Activated CD4-positive, alpha-beta T cell treated with anti-CD3 and anti-CD28 coated beads, Interleukin-2, amount 10 ng/mL, durations not matched to agents 24 days and 14 days (primary cell): Measurements from ENCODE around the gene DDX11. TPM values are rescaled to one million over a fixed set of nuclear protein-coding genes. Genes with fewer than 3 reads are reported as not detected.
"Not testable (repeated sequence)": the region's sequence is repeated elsewhere in the genome, so short reads cannot be mapped to it uniquely, and the experiment has no call there.

ENCODE experiments used
- DNase-seq: peaks from one replicate; pipeline ENCODE4 v3.0.0; 2022
- H3K27ac Mint-ChIP-seq: one replicate; pipeline ENCODE4 v1.8.0; 2022; ENCODE audit warnings: mild to moderate bottlenecking, mixed read lengths
- H3K27me3 Mint-ChIP-seq: one replicate; pipeline ENCODE4 v1.8.0; 2022; ENCODE audit warnings: mixed read lengths
- H3K36me3 Mint-ChIP-seq: one replicate; pipeline ENCODE4 v1.8.0; 2022; ENCODE audit warnings: low read depth, mild to moderate bottlenecking, mixed read lengths
- H3K4me1 Mint-ChIP-seq: one replicate; pipeline ENCODE4 v1.8.0; 2021; ENCODE audit warnings: mixed read lengths
- H3K4me3 Mint-ChIP-seq: one replicate; pipeline ENCODE4 v1.8.0; 2022; ENCODE audit warnings: mild to moderate bottlenecking, moderate library complexity, mixed read lengths
- H3K9me3 Mint-ChIP-seq: one replicate; pipeline ENCODE4 v1.8.0; 2021; ENCODE audit warnings: mixed read lengths
- intact Hi-C: fragments of 100-400 bp; cut with micrococcal nuclease; formaldehyde crosslinking; loops from one replicate; pipeline ENCODE4 v1.15.1; 2023
- total RNA-seq: library from RNA; stranded (reverse); gene quantifications from 2 replicates; pipeline ENCODE4 v1.2.3, GENCODE V29; 2022

Gene DDX11
- total RNA-seq, 1 donor from 2014 or later = 186 TPM

- H3K27ac Mint-ChIP-seq = peak overlapping the region; percentile 15
- DNase-seq = peak; percentile 86
- H3K27me3 Mint-ChIP-seq = peaks cover 30% of the 10 kb centered on the region
- H3K4me3 Mint-ChIP-seq = peak overlapping the region; percentile 77
- intact Hi-C loops = no loop called here
- H3K9me3 Mint-ChIP-seq = no peaks in the 10 kb centered on the region
- no peaks in the 10 kb centered on the region for H3K36me3 Mint-ChIP-seq
- peaks cover 2% of the 10 kb centered on the region for H3K4me1 Mint-ChIP-seq
Observed at GRCh38 chr12:31117203-31118011, 43.7 kb downstream of the DDX11 start.

GRCh38 chr12:31118347-31119191 is 44.9 kb downstream of the DDX11 start:
- peaks cover 27% of the 10 kb centered on the region for H3K27me3 Mint-ChIP-seq
- peak overlapping the region; percentile 39 for H3K4me3 Mint-ChIP-seq
- H3K27ac Mint-ChIP-seq = no peak overlapping the region
- DNase-seq = no peak
- no peaks in the 10 kb centered on the region for H3K36me3 Mint-ChIP-seq
- H3K4me1 Mint-ChIP-seq = peaks cover 2% of the 10 kb centered on the region
- intact Hi-C loops = no loop called here
- no peaks in the 10 kb centered on the region for H3K9me3 Mint-ChIP-seq

GRCh38 chr12:31119192-31119802 is 45.6 kb downstream of the DDX11 start:
- no peak for DNase-seq
- no peaks in the 10 kb centered on the region for H3K9me3 Mint-ChIP-seq
- intact Hi-C loops = no loop called here
- H3K27me3 Mint-ChIP-seq = peaks cover 26% of the 10 kb centered on the region
- no peaks in the 10 kb centered on the region for H3K36me3 Mint-ChIP-seq
- H3K4me1 Mint-ChIP-seq = peaks cover 2% of the 10 kb centered on the region
- peak overlapping the region; percentile 39 for H3K4me3 Mint-ChIP-seq
- no peak overlapping the region for H3K27ac Mint-ChIP-seq

DNA sequence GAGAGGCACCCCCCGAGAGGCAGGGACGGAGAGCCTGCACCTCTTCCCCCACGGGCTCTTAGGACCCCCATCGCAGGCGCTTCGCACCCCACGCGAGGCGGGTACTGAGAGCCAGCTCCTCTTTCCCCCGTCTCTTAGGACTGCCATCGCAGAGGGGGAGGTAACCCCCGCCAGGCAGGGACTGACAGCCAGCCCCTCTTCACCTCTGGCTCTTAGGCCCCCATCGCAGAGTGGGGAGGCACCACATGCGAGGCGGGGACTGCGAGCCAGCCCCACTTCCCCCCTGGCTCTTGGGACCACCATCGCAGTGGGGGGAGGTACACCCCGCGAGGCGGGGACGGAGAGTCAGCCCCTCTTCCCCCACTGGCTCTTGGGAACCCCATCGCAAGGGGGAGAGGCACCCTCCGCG is 46.1 kb downstream of the DDX11 start:
- H3K4me1 Mint-ChIP-seq = peaks cover 2% of the 10 kb centered on the region
- no peak overlapping the region for H3K4me3 Mint-ChIP-seq
- no peak overlapping the region for H3K27ac Mint-ChIP-seq
- H3K9me3 Mint-ChIP-seq = no peaks in the 10 kb centered on the region
- no peak for DNase-seq
- intact Hi-C loops = no loop called here
- H3K27me3 Mint-ChIP-seq = peaks cover 24% of the 10 kb centered on the region
- no peaks in the 10 kb centered on the region for H3K36me3 Mint-ChIP-seq

- H3K4me1 Mint-ChIP-seq = peaks cover 2% of the 10 kb centered on the region
- intact Hi-C loops = no loop called here
- no peaks in the 10 kb centered on the region for H3K9me3 Mint-ChIP-seq
Observed at GRCh38 chr12:31120392-31121008, 46.8 kb downstream of the DDX11 start.

DNA sequence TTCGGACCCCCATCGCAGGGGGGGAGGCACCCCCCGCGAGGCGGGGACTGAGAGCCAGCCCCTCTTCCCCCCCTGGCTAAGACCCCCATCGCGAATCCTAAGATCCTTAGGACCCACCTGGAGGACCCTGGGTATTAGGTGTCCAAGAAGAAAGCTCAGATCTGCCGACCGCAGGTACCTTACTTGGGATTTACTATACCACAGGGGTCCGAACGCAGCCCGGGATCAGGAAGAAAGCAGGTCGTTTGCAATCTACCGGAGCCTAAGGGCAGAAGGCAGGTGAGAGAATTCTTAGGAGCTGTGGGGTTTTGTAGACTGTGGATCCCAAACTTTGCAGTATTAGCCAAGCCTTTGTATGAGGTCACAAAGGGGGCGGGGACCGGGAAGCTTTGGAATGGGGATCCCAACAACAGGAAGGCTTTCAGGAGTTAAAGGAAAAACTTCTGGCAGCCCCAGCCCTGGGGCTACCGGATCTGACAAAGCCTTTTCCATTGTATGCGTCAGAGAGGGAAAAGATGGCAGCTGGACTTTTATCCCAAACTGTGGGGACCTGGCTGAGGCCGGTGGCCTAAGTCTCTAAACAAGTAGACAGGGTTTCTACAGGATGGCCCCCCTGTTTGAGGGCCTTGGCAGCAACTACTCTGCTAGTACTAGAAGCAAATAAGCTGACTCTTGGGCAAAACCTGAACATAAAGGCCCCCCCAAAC is 47.5 kb downstream of the DDX11 start:
- not testable (repeated sequence) for DNase-seq

More at GRCh38 chr12:31120392-31121008, 46.8 kb downstream of the DDX11 start:
- Mint-ChIP-seq H3K36me3 (no peaks in the 10 kb centered on the region), H3K4me3 (no peak overlapping the region), H3K27me3 (peaks cover 20% of the 10 kb centered on the region), H3K27ac (no peak overlapping the region)
- DNase-seq = no peak

DNA sequence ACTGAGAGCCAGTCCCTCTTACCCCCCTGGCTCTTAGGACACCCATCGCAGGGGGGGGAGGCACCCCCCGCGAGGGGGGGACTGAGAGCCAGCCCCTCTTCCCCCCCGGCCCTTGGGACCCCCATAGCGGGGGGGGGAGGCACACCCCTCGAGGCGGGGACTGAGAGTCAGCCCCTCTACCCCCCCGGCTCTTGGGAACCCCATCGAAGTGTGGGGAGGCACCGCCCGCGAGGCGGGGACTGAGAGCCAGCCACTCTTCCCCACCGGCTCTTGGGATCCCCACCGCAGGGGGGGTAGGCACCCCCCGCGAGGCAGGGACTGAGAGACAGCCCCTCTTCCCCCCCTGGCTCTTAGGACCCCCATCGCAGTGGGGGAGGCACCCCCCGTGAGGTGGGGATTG is 48.8 kb downstream of the DDX11 start:
- Mint-ChIP-seq H3K4me1 (no peaks in the 10 kb centered on the region), H3K27ac (no peak overlapping the region), H3K9me3 (no peaks in the 10 kb centered on the region), H3K36me3 (no peaks in the 10 kb centered on the region), H3K27me3 (peaks cover 11% of the 10 kb centered on the region), H3K4me3 (no peak overlapping the region)
- intact Hi-C loops = no loop called here
- no peak for DNase-seq

More for the DNA sequence above, 47.5 kb downstream of the DDX11 start:
- H3K4me3 Mint-ChIP-seq, H3K36me3 Mint-ChIP-seq, H3K27ac Mint-ChIP-seq, H3K4me1 Mint-ChIP-seq, H3K9me3 Mint-ChIP-seq, intact Hi-C loops: not testable (repeated sequence)
- H3K27me3 Mint-ChIP-seq = peaks cover 18% of the 10 kb centered on the region

DNA sequence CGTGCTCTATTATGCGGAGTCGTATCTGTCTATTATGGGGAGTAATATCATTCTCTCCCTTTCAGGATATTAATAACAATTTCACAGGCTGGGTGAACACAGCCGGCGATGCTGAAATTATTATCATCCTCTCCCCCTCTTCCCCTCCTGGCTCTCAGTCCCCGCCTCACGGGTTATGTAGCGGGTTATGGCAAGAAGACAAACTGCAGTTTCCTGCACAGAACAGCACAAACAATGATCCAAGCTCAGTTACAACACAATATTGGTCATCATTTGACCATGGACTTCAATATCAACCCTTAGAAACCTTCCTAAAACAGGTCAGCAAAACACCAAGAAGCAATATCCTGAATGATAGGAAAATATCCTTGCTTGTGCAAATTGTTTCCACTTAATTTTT is 50.5 kb downstream of the DDX11 start:
- H3K27ac Mint-ChIP-seq, H3K36me3 Mint-ChIP-seq, DNase-seq, H3K4me1 Mint-ChIP-seq, H3K4me3 Mint-ChIP-seq, H3K27me3 Mint-ChIP-seq, H3K9me3 Mint-ChIP-seq, intact Hi-C loops: not testable (repeated sequence)

DNA sequence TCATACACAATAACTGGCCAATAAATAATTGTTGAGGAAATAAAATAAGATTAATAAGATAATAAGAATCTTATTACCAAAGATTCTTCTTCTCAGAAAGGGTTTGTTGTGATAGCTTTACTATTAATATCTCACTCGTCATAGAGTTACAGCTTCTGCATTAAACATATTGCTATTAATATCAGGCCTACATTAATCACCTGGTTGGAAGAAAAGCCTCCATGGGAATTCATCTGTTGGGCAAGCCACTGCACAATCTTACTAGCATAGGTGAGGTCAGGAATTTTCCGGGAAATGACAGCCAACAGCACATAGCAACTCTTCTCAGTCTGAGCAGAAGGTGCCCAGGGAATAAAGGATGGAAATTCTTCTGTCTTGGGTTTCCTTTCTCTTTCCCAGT is 51.5 kb downstream of the DDX11 start:
- H3K27me3 Mint-ChIP-seq = peaks cover 10% of the 10 kb centered on the region
- H3K36me3 Mint-ChIP-seq, H3K9me3 Mint-ChIP-seq, H3K4me3 Mint-ChIP-seq, intact Hi-C loops, H3K27ac Mint-ChIP-seq, DNase-seq, H3K4me1 Mint-ChIP-seq: not testable (repeated sequence)

- not testable (repeated sequence) for H3K9me3 Mint-ChIP-seq
Observed at GRCh38 chr12:31127209-31127848, 53.7 kb downstream of the DDX11 start.

DNA sequence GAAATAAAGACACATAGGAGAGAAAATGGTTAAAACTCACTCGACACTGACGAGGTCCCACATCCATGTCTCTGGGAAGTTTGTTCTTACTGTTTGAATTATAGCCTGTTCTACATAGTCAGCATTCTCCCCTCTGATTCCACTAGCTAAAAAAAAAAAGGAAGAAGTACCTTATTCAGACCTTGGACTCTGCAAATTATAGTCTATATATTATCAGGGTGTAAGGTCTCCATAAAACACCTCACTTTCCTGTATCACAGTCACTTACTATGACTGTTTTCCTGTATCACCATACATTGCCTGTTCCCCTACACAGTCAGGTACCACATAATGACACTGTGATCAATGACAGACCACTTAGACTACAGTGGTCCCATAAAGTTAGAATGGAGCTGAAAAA is 62.9 kb downstream of the DDX11 start:
- not testable (repeated sequence) for H3K4me1 Mint-ChIP-seq, DNase-seq
- H3K27me3 Mint-ChIP-seq = peaks cover 14% of the 10 kb centered on the region

More at GRCh38 chr12:31127209-31127848, 53.7 kb downstream of the DDX11 start:
- H3K36me3 Mint-ChIP-seq, H3K4me1 Mint-ChIP-seq, H3K4me3 Mint-ChIP-seq, DNase-seq, H3K27ac Mint-ChIP-seq, intact Hi-C loops: not testable (repeated sequence)
- H3K27me3 Mint-ChIP-seq = peaks cover 13% of the 10 kb centered on the region

DNA sequence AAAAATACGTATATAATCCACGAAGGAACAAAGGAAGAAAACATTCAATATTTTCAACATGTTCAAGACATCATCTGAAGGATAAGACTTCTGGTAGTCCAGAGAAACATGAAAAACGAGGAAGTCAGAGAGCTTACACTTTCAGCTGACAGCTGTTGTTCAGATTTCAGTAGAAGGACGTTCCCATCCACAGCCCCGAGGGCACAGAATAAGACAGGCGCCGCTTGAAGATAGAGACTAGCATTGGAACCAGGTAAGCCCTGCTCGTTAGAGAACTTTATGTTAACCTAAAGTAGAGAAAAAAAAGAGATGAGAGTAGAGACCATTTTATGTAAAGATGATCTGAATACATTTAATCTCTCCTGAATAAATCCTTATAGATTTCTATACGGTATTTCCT is 71.1 kb downstream of the DDX11 start:
- H3K4me3 Mint-ChIP-seq, intact Hi-C loops, H3K27me3 Mint-ChIP-seq, H3K27ac Mint-ChIP-seq, DNase-seq, H3K36me3 Mint-ChIP-seq, H3K4me1 Mint-ChIP-seq, H3K9me3 Mint-ChIP-seq: not testable (repeated sequence)

More for the DNA sequence above, 62.9 kb downstream of the DDX11 start:
- H3K27ac Mint-ChIP-seq, H3K9me3 Mint-ChIP-seq, H3K36me3 Mint-ChIP-seq, H3K4me3 Mint-ChIP-seq, intact Hi-C loops: not testable (repeated sequence)

- H3K4me1 Mint-ChIP-seq, intact Hi-C loops, H3K4me3 Mint-ChIP-seq, H3K27ac Mint-ChIP-seq, H3K36me3 Mint-ChIP-seq, DNase-seq, H3K27me3 Mint-ChIP-seq, H3K9me3 Mint-ChIP-seq: not testable (repeated sequence)
Observed at GRCh38 chr12:31145296-31145695, 71.6 kb downstream of the DDX11 start.
